Neural progenitor cell (in vitro differentiated cells): Measurements from ENCODE around the gene TGFBR2. TPM values are rescaled to one million over a fixed set of nuclear protein-coding genes. Genes with fewer than 3 reads are reported as not detected.

Experiments
- DNase-seq: peaks from one replicate; pipeline ENCODE4 v3.0.0-alpha.2; 2016; ENCODE audit warnings: low spot score
- H2AFZ ChIP-seq: fragments of 200-600 bp; sonication (generic); replicated peaks from 2 replicates; pipeline ENCODE4 v1.6.1; 2016; ENCODE audit warnings: antibody characterized with exemption
- H3F3A ChIP-seq: fragments of 200-600 bp; sonication (generic); 2 replicates; pipeline ENCODE4 v1.6.1; 2016; ENCODE audit warnings: antibody characterized with exemption, low read depth
- H3K27ac ChIP-seq: fragments of 200-600 bp; sonication (generic); 2 replicates; pipeline ENCODE4 v1.5.1; 2016; ENCODE audit warnings: mild to moderate bottlenecking
- H3K27me3 ChIP-seq: fragments of 200-600 bp; sonication (generic); 2 replicates; pipeline ENCODE4 v1.6.1; 2016; ENCODE audit warnings: mild to moderate bottlenecking, moderate library complexity
- H3K36me3 ChIP-seq: fragments of 200-600 bp; sonication (generic); 2 replicates; pipeline ENCODE4 v1.5.1; 2016
- H3K4me1 ChIP-seq: fragments of 200-600 bp; sonication (generic); 2 replicates; pipeline ENCODE4 v1.6.1; 2016; ENCODE audit warnings: mixed run types
- H3K4me2 ChIP-seq: fragments of 200-600 bp; sonication (generic); 2 replicates; pipeline ENCODE4 v1.6.1; 2016
- H3K4me3 ChIP-seq: fragments of 200-600 bp; sonication (generic); 2 replicates; pipeline ENCODE4 v1.5.1; 2016
- H3K79me2 ChIP-seq: fragments of 200-600 bp; sonication (generic); 2 replicates; pipeline ENCODE4 v1.6.1; 2016; ENCODE audit warnings: low read depth
- H3K9ac ChIP-seq: fragments of 200-600 bp; sonication (generic); 2 replicates; pipeline ENCODE4 v1.6.1; 2016
- H3K9me3 ChIP-seq: fragments of 200-600 bp; sonication (generic); 2 replicates; pipeline ENCODE4 v1.5.1; 2016; ENCODE audit warnings: low read depth
- H4K20me1 ChIP-seq: fragments of 200-600 bp; sonication (generic); 2 replicates; pipeline ENCODE4 v1.6.1; 2016; ENCODE audit warnings: low read depth
- H3K27ac Mint-ChIP-seq: 3 replicates; pipeline ENCODE4 v1.8.0; 2021; ENCODE audit warnings: mixed read lengths
- H3K27me3 Mint-ChIP-seq: 2 replicates; pipeline ENCODE4 v1.8.0; 2022; ENCODE audit warnings: low read depth, mild to moderate bottlenecking, inconsistent platforms, moderate library complexity, mixed read lengths; ENCODE audit not compliant: insufficient read depth
- H3K36me3 Mint-ChIP-seq: 3 replicates; pipeline ENCODE4 v1.8.0; 2021; ENCODE audit warnings: mixed read lengths
- H3K4me1 Mint-ChIP-seq: 3 replicates; pipeline ENCODE4 v1.8.0; 2021; ENCODE audit warnings: mixed read lengths
- H3K4me3 Mint-ChIP-seq: 3 replicates; pipeline ENCODE4 v1.8.0; 2021; ENCODE audit warnings: mild to moderate bottlenecking, moderate library complexity, mixed read lengths
- H3K9me3 Mint-ChIP-seq: 3 replicates; pipeline ENCODE4 v1.8.0; 2020; ENCODE audit warnings: mixed read lengths
- CTCF ChIP-seq: fragments of 200-600 bp; sonication (generic); IDR thresholded peaks from 2 replicates; pipeline ENCODE4 v1.5.1; 2017; ENCODE audit warnings: antibody characterized with exemption, mild to moderate bottlenecking
- EZH2 ChIP-seq: fragments of 200-600 bp; sonication (generic); IDR thresholded peaks from 2 replicates; pipeline ENCODE4 v1.6.1; 2017; ENCODE audit warnings: antibody characterized with exemption, mild to moderate bottlenecking, moderate library complexity
- EZH2phosphoT487 ChIP-seq: fragments of 200-600 bp; sonication (generic); IDR thresholded peaks from 2 replicates; pipeline ENCODE4 v1.6.1; 2017; ENCODE audit warnings: antibody characterized with exemption
- total RNA-seq: library from RNA; depleted of rRNA; stranded (reverse); fragments of >200 nt; gene quantifications from 2 replicates; pipeline ENCODE4 v1.2.3, GENCODE V29; 2015; ENCODE audit warnings: low replicate concordance

Gene TGFBR2
- total RNA-seq, 1 donor from 2014 or later = 7.3 TPM

DNA sequence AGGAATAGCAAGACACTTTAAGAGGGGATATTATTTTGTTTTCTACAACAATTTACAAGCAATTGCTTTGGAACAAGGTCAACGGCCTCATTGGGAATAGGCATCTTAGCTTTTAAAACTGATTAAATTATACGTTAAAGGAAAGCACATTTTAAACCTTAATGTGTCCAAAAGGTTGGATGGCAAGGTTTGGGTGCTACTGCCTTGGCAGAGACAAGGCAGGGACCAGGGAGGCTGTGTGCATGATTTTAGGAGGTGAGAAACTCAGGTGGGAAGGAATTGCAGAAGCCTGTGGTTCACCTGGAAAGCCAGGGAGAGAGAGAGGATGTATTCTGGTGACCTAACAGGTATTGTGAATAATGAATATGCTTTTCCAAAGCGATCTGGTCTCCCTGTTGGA lies 54.3 kb downstream of the TGFBR2 start:
- H3K36me3 Mint-ChIP-seq = peaks cover 25% of the 10 kb centered on the region
- peaks cover 29% of the 10 kb centered on the region for H3K4me1 ChIP-seq
- no peaks in the 10 kb centered on the region for H3F3A ChIP-seq
- no peaks in the 10 kb centered on the region for H3K9me3 Mint-ChIP-seq
- DNase-seq = no peak
- no peak overlapping the region for H3K27ac ChIP-seq
- peaks cover 51% of the 10 kb centered on the region for H3K4me1 Mint-ChIP-seq
- H3K36me3 ChIP-seq = no peaks in the 10 kb centered on the region
- H3K9me3 ChIP-seq = no peaks in the 10 kb centered on the region
- no peak for TF ChIP-seq EZH2
- TF ChIP-seq EZH2phosphoT487 = no peak
- TF ChIP-seq CTCF = no peak
- H3K27me3 Mint-ChIP-seq = peaks cover 2% of the 10 kb centered on the region
- no peak overlapping the region for H3K4me3 Mint-ChIP-seq
- no peak overlapping the region for H3K4me3 ChIP-seq
- H2AFZ ChIP-seq = no peak overlapping the region
- H3K27me3 ChIP-seq = no peaks in the 10 kb centered on the region
- H4K20me1 ChIP-seq = no peaks in the 10 kb centered on the region
- H3K4me2 ChIP-seq = no peak overlapping the region
- no peaks in the 10 kb centered on the region for H3K79me2 ChIP-seq
- H3K27ac Mint-ChIP-seq = no peak overlapping the region
- no peak overlapping the region for H3K9ac ChIP-seq

DNA sequence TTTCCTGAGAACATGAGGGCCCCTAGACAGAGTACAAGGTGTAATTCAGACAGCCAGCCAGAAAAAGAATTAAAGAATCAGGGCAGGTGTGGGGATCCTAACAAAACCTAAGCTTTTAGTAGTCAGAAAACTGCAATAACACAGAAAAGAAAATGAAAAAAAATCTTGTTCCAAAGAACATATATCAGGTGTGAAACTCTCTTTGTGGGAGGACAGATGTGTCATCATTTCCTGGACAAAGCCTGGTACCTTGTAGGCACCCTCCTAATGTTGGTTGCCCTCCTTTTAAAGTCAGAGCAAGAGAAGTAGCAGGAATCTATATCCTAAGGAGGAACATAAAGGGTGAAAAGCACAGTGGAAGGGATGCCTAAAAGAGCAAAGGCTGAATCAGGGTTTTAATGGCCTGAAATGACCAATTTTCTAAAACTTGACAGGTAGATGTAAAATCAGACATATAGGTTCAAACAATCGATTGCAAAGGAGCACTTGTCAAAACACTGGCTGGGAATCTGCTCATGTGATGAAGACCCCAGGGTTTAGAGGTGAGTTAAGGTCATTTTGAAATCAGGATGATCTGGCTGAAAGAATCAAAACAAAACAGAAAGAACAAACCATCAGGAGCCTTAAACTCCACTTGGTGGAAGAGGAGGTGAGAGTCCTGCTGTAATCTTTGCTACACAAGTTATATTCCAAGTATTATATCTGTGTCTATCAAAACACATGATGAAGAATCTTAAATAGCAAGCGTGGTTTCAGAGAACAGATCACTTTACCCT lies 54.9 kb downstream of the TGFBR2 start:
- Histone ChIP-seq H3K4me1 (peaks cover 33% of the 10 kb centered on the region), H3K79me2 (no peaks in the 10 kb centered on the region)
- no peak overlapping the region for H3K27ac Mint-ChIP-seq

DNA sequence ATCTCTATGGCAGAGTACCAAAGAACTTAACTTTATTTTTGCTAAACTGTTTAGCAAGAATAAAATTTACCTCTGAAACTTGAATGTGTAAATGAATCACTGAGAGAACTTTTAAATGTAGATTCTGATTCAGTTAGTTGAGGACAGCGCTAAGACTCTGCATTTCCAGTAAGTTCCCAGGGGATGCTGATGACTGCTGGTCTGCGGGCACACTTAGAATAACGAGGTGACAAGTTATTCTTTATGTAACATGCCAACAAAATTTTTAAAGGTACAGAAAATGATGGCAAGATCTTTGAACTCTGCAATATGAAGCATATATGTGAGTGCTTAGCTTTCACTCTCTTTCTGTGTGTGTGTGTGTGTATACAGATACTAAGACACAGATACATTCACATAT lies 56.4 kb downstream of the TGFBR2 start:
- no peaks in the 10 kb centered on the region for H3K9me3 Mint-ChIP-seq

More for the DNA sequence above, 54.9 kb downstream of the TGFBR2 start:
- no peak overlapping the region for H2AFZ ChIP-seq
- no peaks in the 10 kb centered on the region for H3K36me3 ChIP-seq
- H3K36me3 Mint-ChIP-seq = peaks cover 23% of the 10 kb centered on the region
- H3K9me3 ChIP-seq = no peaks in the 10 kb centered on the region
- peaks cover 2% of the 10 kb centered on the region for H3K27me3 Mint-ChIP-seq
- no peaks in the 10 kb centered on the region for H3K27me3 ChIP-seq
- H3K4me3 ChIP-seq = no peak overlapping the region
- H3F3A ChIP-seq = no peaks in the 10 kb centered on the region
- no peak overlapping the region for H3K4me2 ChIP-seq
- DNase-seq = no peak
- no peak overlapping the region for H3K27ac ChIP-seq
- peaks cover 51% of the 10 kb centered on the region for H3K4me1 Mint-ChIP-seq
- H3K9me3 Mint-ChIP-seq = no peaks in the 10 kb centered on the region
- H3K9ac ChIP-seq = no peak overlapping the region
- no peak overlapping the region for H3K4me3 Mint-ChIP-seq
- no peak for TF ChIP-seq EZH2
- no peak for TF ChIP-seq EZH2phosphoT487
- no peak for TF ChIP-seq CTCF
- no peaks in the 10 kb centered on the region for H4K20me1 ChIP-seq

More for the DNA sequence above, 56.4 kb downstream of the TGFBR2 start:
- Mint-ChIP-seq H3K4me1 (peaks cover 55% of the 10 kb centered on the region), H3K36me3 (peaks cover 9% of the 10 kb centered on the region), H3K4me3 (no peak overlapping the region), H3K27me3 (no peaks in the 10 kb centered on the region), H3K27ac (no peak overlapping the region)
- Histone ChIP-seq H3K36me3 (no peaks in the 10 kb centered on the region), H3K9ac (no peak overlapping the region), H3K4me1 (peaks cover 43% of the 10 kb centered on the region), H2AFZ (no peak overlapping the region), H3F3A (no peaks in the 10 kb centered on the region), H3K9me3 (no peaks in the 10 kb centered on the region), H3K79me2 (no peaks in the 10 kb centered on the region), H3K4me3 (no peak overlapping the region), H3K27me3 (no peaks in the 10 kb centered on the region), H4K20me1 (no peaks in the 10 kb centered on the region), H3K4me2 (no peak overlapping the region), H3K27ac (no peak overlapping the region)
- TF ChIP-seq EZH2phosphoT487 (no peak), CTCF (no peak), EZH2 (no peak)
- DNase-seq = no peak
